A549 treated with GW870086 at 1 μM for 4 hours (cell line): ENCODE results near the gene SBK1. TPM values are rescaled to one million over a fixed set of nuclear protein-coding genes. Genes with fewer than 3 reads are reported as not detected.

Experiments
- total RNA-seq: library from RNA; stranded (reverse); fragments of 200-300 nt; extraction: Qiagen RNA extraction; gene quantifications from 5 replicates; pipeline ENCODE4 v1.2.3, GENCODE V29; 2022; ENCODE audit warnings: low read depth

The SBK1 gene
- 0.17 to 0.32 TPM (median 0.27 TPM) in 5 replicates for total RNA-seq

GRCh38 chr16:28291651-28292626, at the start of gene SBK1:
SBK1 (plus strand) TSS chr16:28292525; CDS start chr16:28317392, 24,867 bp downstream.

GRCh38 chr16:28363408-28363807, 71.1 kb downstream of the SBK1 start, which contains the start of gene NPIPB6:
NPIPB6 (minus strand) TSS chr16:28363508; CDS start chr16:28362822, 686 bp downstream.

Other genes starting within 250 kb of the SBK1 start
- gene GSG1L, start 228.8 kb upstream of the SBK1 start, total RNA-seq: not detected in 5 replicates
- 73.6 to 100 TPM (median 93.3 TPM) in 5 replicates for gene XPO6, start 80.6 kb upstream of the SBK1 start, total RNA-seq
- gene NPIPB6, start 71.0 kb downstream of the SBK1 start, total RNA-seq: 1.4 to 2.4 TPM (median 1.9 TPM) in 5 replicates
- gene EIF3CL, start 111.3 kb downstream of the SBK1 start, total RNA-seq: 64.0 to 133 TPM (median 75.6 TPM) in 5 replicates
- 0.21 to 1.1 TPM (median 0.36 TPM) in 4 of 5 replicates, not detected in the other for gene NPIPB7, start 179.8 kb downstream of the SBK1 start, total RNA-seq
- 15.1 to 36.2 TPM (median 34.9 TPM) in 5 replicates for gene CLN3, start 199.5 kb downstream of the SBK1 start, total RNA-seq
- gene APOBR, start 202.1 kb downstream of the SBK1 start, total RNA-seq: 0.03 to 0.09 TPM (median 0.07 TPM) in 4 of 5 replicates, not detected in the other
- not detected in 5 replicates for gene IL27, start 214.3 kb downstream of the SBK1 start, total RNA-seq
- 12.1 to 18.5 TPM (median 15.9 TPM) in 5 replicates for gene NUPR1, start 246.4 kb downstream of the SBK1 start, total RNA-seq